Epithelial cell of esophagus (primary cell): Measurements from ENCODE around the gene UST.
"Not testable (repeated sequence)": the region's sequence is repeated elsewhere in the genome, so short reads cannot be mapped to it uniquely, and the experiment has no call there.

ENCODE experiments used
- DNase-seq: peaks from one replicate; pipeline ENCODE4 v3.0.0; 2010; ENCODE audit warnings: low read depth
- H3K4me3 ChIP-seq: 2 replicates; pipeline ENCODE4 v1.5.1; 2011; ENCODE audit warnings: mild to moderate bottlenecking, low read length, control low read depth
- TF ChIP-seq, protein P1 (sequence below): IDR thresholded peaks from 2 replicates; pipeline ENCODE4 v1.5.1; 2011; ENCODE audit warnings: low read depth, mild to moderate bottlenecking, low read length, control low read depth, inconsistent platforms; ENCODE audit not compliant: insufficient read depth; ENCODE audit errors: missing control alignments

UST gene

DNA sequence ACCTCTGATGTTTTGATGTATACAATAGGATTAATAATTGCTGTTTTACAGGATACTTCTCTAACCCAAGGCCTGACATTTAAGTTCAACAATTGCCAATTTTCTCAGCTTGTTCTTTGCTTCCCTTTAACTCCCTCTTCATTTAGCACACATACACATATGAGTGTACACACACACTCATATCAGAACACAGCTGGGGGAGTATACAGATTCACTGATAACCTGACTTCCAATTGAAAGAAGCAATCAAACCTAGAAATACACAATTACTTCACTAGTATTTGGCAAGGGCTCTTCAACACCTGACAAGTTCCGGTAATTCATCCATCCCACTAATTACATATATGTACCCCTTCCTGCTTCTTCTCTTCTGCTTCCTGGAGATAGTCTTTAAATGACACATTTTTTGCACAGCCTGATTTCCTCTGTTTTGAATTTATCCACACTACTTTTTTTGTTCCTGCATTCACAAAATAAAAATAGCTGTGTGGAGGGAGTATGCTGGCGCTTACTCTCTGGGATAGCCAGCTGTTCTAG is 11.2 kb downstream of the UST start:
- no peak for DNase-seq
- no peak overlapping the region for H3K4me3 ChIP-seq
- TF ChIP-seq, protein P1, sequence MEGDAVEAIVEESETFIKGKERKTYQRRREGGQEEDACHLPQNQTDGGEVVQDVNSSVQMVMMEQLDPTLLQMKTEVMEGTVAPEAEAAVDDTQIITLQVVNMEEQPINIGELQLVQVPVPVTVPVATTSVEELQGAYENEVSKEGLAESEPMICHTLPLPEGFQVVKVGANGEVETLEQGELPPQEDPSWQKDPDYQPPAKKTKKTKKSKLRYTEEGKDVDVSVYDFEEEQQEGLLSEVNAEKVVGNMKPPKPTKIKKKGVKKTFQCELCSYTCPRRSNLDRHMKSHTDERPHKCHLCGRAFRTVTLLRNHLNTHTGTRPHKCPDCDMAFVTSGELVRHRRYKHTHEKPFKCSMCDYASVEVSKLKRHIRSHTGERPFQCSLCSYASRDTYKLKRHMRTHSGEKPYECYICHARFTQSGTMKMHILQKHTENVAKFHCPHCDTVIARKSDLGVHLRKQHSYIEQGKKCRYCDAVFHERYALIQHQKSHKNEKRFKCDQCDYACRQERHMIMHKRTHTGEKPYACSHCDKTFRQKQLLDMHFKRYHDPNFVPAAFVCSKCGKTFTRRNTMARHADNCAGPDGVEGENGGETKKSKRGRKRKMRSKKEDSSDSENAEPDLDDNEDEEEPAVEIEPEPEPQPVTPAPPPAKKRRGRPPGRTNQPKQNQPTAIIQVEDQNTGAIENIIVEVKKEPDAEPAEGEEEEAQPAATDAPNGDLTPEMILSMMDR: no peak

DNA sequence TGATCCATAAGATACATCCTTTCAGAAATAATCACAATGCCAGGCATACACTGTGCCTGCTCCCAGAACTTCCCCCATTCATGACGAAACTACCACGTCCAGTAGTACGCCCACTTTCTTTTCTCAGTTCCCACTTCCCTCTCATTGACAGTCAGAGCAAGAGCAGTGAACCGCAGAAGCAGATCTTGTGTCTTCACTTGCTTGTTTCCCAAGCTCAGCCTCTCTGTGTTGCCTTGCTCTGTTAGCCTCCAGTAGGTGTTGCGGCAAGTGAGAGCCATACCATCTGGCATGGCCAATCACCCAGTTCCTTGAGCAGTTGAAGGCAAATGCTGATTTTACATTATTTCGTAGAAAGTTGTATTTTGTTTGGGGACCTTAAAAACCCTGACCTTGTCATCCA is 11.7 kb downstream of the UST start:
- no peak overlapping the region for H3K4me3 ChIP-seq
- TF ChIP-seq, protein P1: no peak
- DNase-seq: no peak

DNA sequence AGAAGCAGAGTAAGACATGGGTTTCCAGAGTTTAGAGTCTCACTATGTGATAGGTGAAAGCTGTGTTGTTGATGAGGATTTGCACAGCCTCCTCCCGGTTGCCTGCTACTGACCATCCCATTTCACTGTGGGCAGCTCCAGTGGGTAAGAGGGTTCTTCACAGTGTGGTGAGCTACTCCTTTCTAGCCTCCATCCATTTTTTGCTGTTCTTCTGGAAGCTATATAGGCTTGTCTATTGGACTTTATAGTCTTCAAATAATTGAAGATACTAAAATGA is 13.4 kb downstream of the UST start:
- TF ChIP-seq, protein P1: no peak
- no peak overlapping the region for H3K4me3 ChIP-seq
- no peak for DNase-seq

DNA sequence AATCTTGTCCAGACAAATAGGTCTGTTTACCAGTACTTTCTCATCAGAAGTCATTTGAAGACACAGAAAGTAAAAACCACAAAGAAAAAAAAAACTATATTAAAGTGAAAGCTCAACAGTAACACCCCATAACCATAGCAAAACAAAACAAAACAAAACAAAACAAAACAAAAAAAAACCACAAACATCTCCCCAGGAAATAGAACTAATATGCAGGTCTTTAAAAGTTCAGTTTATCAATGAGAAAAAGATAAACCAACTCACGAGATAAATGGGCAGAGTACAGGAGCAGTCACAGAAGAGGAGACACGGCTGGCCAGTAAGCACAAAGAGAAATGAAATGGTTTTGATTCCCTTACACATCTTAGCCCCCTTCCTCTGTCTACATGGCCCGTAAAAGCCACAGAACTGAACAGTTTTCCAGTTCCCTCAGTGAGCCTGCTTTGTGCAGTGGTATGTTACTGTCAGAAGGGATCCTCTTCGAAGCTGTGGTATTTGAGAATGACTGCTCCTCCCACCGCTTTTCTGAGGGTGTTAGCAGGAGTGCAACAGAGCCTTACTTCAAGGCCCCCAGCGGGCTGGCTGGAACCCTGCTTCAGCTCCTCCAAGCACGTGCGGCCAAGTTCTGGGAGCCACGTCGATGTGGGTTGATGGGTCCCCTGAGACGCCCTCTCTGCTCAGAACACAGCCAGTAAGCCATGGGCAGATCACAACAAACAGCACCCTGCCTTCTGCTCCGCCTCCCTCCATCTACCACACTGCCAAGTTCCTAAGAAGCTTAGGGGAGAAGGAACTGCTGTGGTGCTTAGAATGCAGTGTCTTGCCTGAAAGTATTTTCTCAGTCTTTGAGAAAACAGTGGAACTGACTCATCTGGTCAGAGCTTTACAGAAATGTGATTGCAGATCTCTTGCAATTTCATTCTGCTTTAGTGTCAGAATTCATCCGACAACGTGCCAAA is 14.0 kb downstream of the UST start:
- peak; percentile 38 for DNase-seq
- TF ChIP-seq, protein P1: no peak
- H3K4me3 ChIP-seq: no peak overlapping the region

DNA sequence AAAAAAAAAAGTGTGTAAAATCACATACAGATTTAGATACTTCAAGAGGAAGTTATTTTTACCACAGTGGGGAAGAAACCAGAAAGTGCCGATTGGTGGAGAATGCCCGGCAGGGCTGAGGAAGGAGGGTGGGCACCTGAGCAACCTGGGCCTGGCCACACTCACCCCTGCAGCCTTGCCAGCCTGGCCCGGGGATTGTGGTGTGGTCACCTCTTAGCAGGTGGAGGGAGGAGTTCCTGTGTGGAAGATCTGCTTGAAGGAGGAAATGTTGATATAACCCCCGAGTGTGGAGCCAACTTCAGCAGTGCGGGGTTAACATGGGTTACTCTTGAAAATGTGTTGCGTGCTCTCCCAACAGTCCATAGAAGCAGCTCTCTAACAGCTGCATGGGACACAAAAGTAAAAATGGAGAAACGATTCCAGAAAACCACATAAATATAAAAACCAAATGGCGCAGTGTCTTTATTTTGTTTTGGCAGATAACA is 14.7 kb downstream of the UST start:
- DNase-seq: no peak

DNA sequence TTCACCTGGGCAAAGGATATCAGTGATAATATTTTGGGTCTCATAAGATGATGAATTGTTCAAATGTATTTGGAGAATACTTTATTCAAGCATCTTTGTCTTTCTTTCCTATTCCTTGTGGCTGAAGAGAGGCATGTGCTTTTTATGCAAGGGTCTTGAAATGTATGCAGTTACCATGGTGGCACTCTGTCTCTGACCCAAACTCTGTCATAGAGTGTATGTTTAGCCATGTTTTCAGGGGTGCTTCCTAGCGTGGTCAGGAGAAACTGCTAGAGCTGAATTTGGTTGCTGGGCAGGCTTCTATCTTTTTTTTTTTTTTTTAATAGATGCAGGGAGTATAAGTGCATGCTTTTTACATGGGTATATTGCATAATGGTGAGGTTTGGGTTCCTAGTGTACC is 15.4 kb downstream of the UST start:
- H3K4me3 ChIP-seq: no peak overlapping the region
- TF ChIP-seq, protein P1: no peak
- DNase-seq: no peak

More for the DNA sequence above, 14.7 kb downstream of the UST start:
- TF ChIP-seq, protein P1: no peak
- H3K4me3 ChIP-seq: no peak overlapping the region

DNA sequence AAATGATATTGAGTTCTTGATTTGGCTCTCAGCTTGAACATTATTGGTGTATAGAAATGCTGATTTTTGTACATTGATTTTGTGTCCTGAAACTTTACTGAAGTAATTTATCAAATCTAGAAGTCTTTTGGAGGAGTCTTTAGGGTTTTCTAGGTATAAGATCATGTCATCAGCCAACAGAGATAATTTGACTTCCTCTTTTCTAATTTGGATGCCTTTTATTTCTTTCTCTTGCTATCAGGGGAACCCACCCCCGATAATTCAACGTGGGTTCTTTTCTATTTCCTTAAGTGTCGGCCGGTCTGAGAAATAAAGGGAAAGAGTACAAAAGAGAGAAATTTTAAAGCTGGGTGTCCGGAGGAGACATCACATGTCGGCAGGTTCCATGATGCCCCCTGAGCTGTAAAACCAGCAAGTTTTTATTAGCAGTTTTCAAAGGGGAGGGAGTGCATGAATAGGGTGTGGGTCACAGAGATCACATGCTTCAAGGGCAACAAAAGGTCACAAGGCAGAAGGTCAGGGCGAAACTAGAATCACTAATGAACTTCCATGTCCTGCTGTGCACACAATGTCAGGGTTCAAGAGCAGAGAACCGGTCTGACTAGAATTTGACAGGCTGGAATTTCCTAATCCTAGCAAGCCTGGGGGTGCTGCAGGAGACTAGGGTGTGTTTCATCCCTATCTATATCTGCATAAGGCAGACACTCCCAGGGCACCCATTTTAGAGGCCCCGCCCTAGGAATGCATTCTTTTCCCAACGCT is 17.6 kb downstream of the UST start:
- H3K4me3 ChIP-seq, DNase-seq: not testable (repeated sequence)
